HepG2 (cell line): Measurements from ENCODE around the gene MRM2. TPM values are rescaled to one million over a fixed set of nuclear protein-coding genes. Genes with fewer than 3 reads are reported as not detected.

Source experiments
- ATAC-seq: fragments of 200-7000 bp; cut with Tn5 transposase; 3 replicates; pipeline ENCODE4 v1.9.1; 2020; ENCODE audit warnings: mild to moderate bottlenecking, moderate library complexity
- BruUV-seq: library from RNA; stranded (reverse); fragments of 400-500 nt; replicated peaks from 2 replicates; lab custom pipeline; 2021; lab: Mats Ljungman, UMichigan
- CTCF ChIA-PET: fragments of 300-600 bp; formaldehyde crosslinking; extraction: SDS; loops from one replicate; lab custom pipeline; 2021; ENCODE audit warnings: low total read pairs, inconsistent platforms, low intra/inter-chr PET ratio; lab: Yijun Ruan, JAX
- POLR2A ChIA-PET: fragments of 350-600 bp; sonication (Branson Sonifier 250); formaldehyde crosslinking; loops from one replicate; lab custom pipeline; 2020; ENCODE audit warnings: antibody characterized with exemption, inconsistent platforms; lab: Yijun Ruan, JAX
- DNase-seq: peaks from one replicate; pipeline ENCODE4 v3.0.0-alpha.2; 2015; ENCODE audit warnings: low spot score
- FAIRE-seq: peaks from 3 replicates; lab custom pipeline; 2011; peaks lifted over from hg19 to GRCh38; lab: Jason Lieb, UNC
- H2AFZ ChIP-seq: one replicate; pipeline ENCODE4 v1.6.1; 2011; ENCODE audit warnings: low read length, inconsistent platforms
- H3K27ac ChIP-seq: fragments of 300-600 bp; 3 replicates; pipeline ENCODE4 v1.8.0; 2011; ENCODE audit warnings: mixed run types, mild to moderate bottlenecking, mixed read lengths, low read length, inconsistent platforms; ENCODE audit not compliant: insufficient read depth; ENCODE audit errors: extremely low read length
- H3K27me3 ChIP-seq, 2 experiments: fragments of 200-600 bp in 1 of 2; 2 replicates in 1 of 2; 3 replicates in 1 of 2; pipeline versions ENCODE4 v1.6.0 to v1.8.0; 2011; ENCODE audit warnings: low read length in 2 of 2, mild to moderate bottlenecking in 2 of 2, moderate library complexity in 2 of 2, inconsistent platforms in 1 of 2; ENCODE audit not compliant: insufficient read depth in 2 of 2, control insufficient read depth in 1 of 2
- H3K36me3 ChIP-seq, 2 experiments: fragments of 200-600 bp in 1 of 2; replicated peaks in 1 of 2; 2 replicates in 1 of 2; 3 replicates in 1 of 2; pipeline versions ENCODE4 v1.5.1 to v1.8.0; 2011; ENCODE audit warnings: low read length in 2 of 2, inconsistent platforms in 1 of 2; ENCODE audit not compliant: insufficient read depth in 2 of 2, control insufficient read depth in 1 of 2
- H3K4me1 ChIP-seq: 2 replicates; pipeline ENCODE4 v1.5.1; 2012; ENCODE audit warnings: low read length, inconsistent platforms; ENCODE audit not compliant: insufficient read depth
- H3K4me2 ChIP-seq: 2 replicates; pipeline ENCODE4 v1.6.0; 2011; ENCODE audit warnings: low read depth, low read length, inconsistent platforms
- H3K4me3 ChIP-seq, 3 experiments: fragments of 200-600 bp in 1 of 3; sonication (generic), shearing (Covaris generic) in 1 of 3; replicated peaks in 1 of 3; 2 replicates each; pipeline ENCODE4 v1.5.1; 2011 to 2016; ENCODE audit warnings: low read length in 3 of 3, inconsistent platforms in 2 of 3, low read depth in 2 of 3, mild to moderate bottlenecking in 2 of 3, control low read depth in 1 of 3, mixed read lengths in 1 of 3; ENCODE audit not compliant: insufficient read depth in 1 of 3
- H3K79me2 ChIP-seq: one replicate; pipeline ENCODE4 v1.6.1; 2011; ENCODE audit warnings: low read length, inconsistent platforms; ENCODE audit not compliant: insufficient read depth
- H3K9ac ChIP-seq: 2 replicates; pipeline ENCODE4 v1.6.0; 2011; ENCODE audit warnings: mild to moderate bottlenecking, low read depth, low read length, inconsistent platforms; ENCODE audit not compliant: insufficient read depth
- H3K9me3 ChIP-seq: 2 replicates; pipeline ENCODE4 v1.5.1; 2012; ENCODE audit warnings: mild to moderate bottlenecking, low read length
- H4K20me1 ChIP-seq: 2 replicates; pipeline ENCODE4 v1.6.0; 2011; ENCODE audit warnings: inconsistent platforms, mild to moderate bottlenecking, low read length, moderate library complexity; ENCODE audit not compliant: insufficient read depth
- POLR2AphosphoS2 ChIP-seq: IDR thresholded peaks from 2 replicates; pipeline ENCODE4 v1.6.1; 2011; ENCODE audit warnings: low read depth, low read length, improper control_type of control experiment
- SIX4 ChIP-seq: sonication (generic); formaldehyde crosslinking; IDR thresholded peaks from 2 replicates; pipeline ENCODE4 v1.4.0; 2020; ENCODE audit warnings: missing genetic modification reagents
- ZNF879 ChIP-seq: sonication (generic); formaldehyde crosslinking; IDR thresholded peaks from 2 replicates; pipeline ENCODE4 v1.8.1; 2023; ENCODE audit warnings: missing genetic modification reagents
- WGBS: methylation state at CpG from one replicate; pipeline ENCODE4 v1.1.6; 2017; ENCODE audit warnings: low lambda C conversion rate; 5-methylcytosine and 5-hydroxymethylcytosine counted together
- in situ Hi-C: cut with HindIII; loops from 2 replicates; pipeline ENCODE4 v1.10.0; 2017; ENCODE audit warnings: low pct_unique_long_range_greater_than_20kb; ENCODE audit not compliant: extremely low pct_ligation_motif_present
- intact Hi-C: fragments of 100-400 bp; cut with micrococcal nuclease; formaldehyde crosslinking; loops from one replicate; pipeline ENCODE4 v1.10.0; 2022; ENCODE audit not compliant: unreplicated experiment
- polyA plus RNA-seq, 8 experiments: library from polyadenylated mRNA; depleted of rRNA in 3 of 8; stranded (reverse) in 7 of 8; unstranded in 1 of 8; fragments of >200 nt; fragmentation: Illumina TruSeq in 4 of 8; extraction: Trizol in 4 of 8; gene quantifications; 2 replicates each; pipeline versions ENCODE4 v1.2.1 to v1.2.3, GENCODE V29; 2011 to 2016; ENCODE audit warnings: low read depth in 4 of 8, missing spikeins in 1 of 8, mixed read lengths in 1 of 8; ENCODE audit not compliant: insufficient read depth in 1 of 8
- total RNA-seq, 5 experiments: library from RNA; depleted of rRNA; stranded (reverse); fragments of >200 nt; fragmentation: Illumina TruSeq; extraction: Trizol; gene quantifications; 2 replicates each; pipeline ENCODE4 v1.2.3, GENCODE V29; 2016; ENCODE audit warnings: low read depth in 1 of 5

MRM2 gene
- total and polyA plus RNA-seq, 2 of the 13 experiments (the other 11 are each of a cell fraction or from before 2014, with no cell fraction given): 13.2 to 34.2 TPM

DNA sequence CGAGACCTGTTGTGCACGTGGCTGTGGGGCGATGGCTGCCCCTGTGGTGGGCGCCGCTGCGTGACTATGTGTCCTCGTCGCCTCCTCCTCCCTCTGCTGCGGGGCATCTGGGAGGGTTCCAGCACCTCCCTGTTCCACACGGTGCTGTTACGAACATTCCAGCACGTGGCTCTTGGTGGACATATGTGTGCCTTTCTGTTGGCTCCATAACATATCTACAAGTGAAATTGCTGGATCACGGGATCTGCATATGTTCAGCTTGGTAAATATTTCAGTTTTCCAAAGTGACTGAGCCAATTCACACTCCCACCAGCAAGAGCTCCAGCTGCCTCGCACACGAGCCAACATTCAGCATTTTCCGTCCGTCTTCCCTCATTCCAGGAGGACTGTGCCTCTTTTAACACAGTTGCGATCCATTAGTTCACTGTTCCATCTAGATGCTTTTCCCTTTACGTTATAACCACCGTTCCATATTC, 47.1 kb upstream of the MRM2 start:
- H3K27ac ChIP-seq: no peak overlapping the region
- no peaks in the 10 kb centered on the region for H4K20me1 ChIP-seq
- H3K9me3 ChIP-seq: no peaks in the 10 kb centered on the region
- no peak for DNase-seq
- no peaks in the 10 kb centered on the region for H3K4me1 ChIP-seq
- peaks cover 13% of the 10 kb centered on the region for H3K79me2 ChIP-seq
- H2AFZ ChIP-seq: no peak overlapping the region
- FAIRE-seq: no peak
- H3K4me2 ChIP-seq: no peak overlapping the region
- 97% methylated on average over 20 of the region's 20 CpGs for WGBS
- H3K27me3 ChIP-seq: no peaks in the 10 kb centered on the region
- ChIA-PET CTCF (no interaction called here), POLR2A (no interaction called here)
- ATAC-seq: no peak
- no TSS peak for BruUV-seq
- H3K36me3 ChIP-seq: no peaks in the 10 kb centered on the region
- no peak overlapping the region for H3K4me3 ChIP-seq
- no peak for TF ChIP-seq POLR2AphosphoS2
- no peak for TF ChIP-seq ZNF879 (CRISPR knock-in tag)
- intact Hi-C loops (no loop called here), in situ Hi-C loops (no loop called here)
- H3K9ac ChIP-seq: no peak overlapping the region

DNA sequence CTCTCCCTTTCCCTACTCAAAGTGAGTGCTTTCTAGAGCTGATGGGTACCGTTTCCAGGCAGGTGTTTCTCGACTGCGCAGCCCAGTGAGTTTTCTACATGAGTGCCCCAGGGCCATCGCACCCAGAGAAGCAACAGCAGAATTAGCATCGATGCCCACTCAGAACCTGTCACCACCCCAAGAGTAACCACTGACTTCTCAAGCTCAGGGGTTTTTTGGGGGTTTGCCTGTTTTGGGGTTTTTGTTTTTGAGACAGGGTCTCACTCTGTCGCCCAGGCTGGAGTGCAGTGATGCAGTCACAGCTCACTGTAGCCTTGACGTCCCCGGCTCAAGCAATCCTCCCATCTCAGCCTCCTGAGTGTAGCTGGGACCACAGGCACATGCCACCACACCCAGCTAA, 46.5 kb upstream of the MRM2 start:
- Histone ChIP-seq H3K36me3 (no peaks in the 10 kb centered on the region), H3K4me1 (0 out of 2 replicates have a peak, but pooled peaks cover under 1% of the 10 kb centered on the region), H3K9ac (no peak overlapping the region), H3K4me3 (no peak overlapping the region), H2AFZ (no peak overlapping the region), H3K27me3 (no peaks in the 10 kb centered on the region), H3K4me2 (no peak overlapping the region), H3K79me2 (peaks cover 12% of the 10 kb centered on the region), H3K9me3 (no peaks in the 10 kb centered on the region), H3K27ac (no peak overlapping the region), H4K20me1 (no peaks in the 10 kb centered on the region)
- no TSS peak for BruUV-seq
- ChIA-PET POLR2A (no interaction called here), CTCF (no interaction called here)
- in situ Hi-C loops: no loop called here
- no peak for DNase-seq
- no peak for ATAC-seq
- FAIRE-seq: no peak
- over 99% methylated on average over 8 of the region's 8 CpGs for WGBS
- intact Hi-C loops: no loop called here
- TF ChIP-seq SIX4 (CRISPR knock-in tag): no peak
